Fibroblast of the aortic adventitia (primary cell): ENCODE data around the gene STRA6. TPM values are rescaled to one million over a fixed set of nuclear protein-coding genes. Genes with fewer than 3 reads are reported as not detected.

Experiments
- DNase-seq: peaks from one replicate; pipeline ENCODE4 v3.0.0-alpha.2; 2010; ENCODE audit warnings: low read depth
- H3K4me3 ChIP-seq: 2 replicates; pipeline ENCODE4 v1.5.1; 2011; ENCODE audit warnings: low read depth, mild to moderate bottlenecking, control low read depth, low read length, moderate library complexity
- CTCF ChIP-seq: IDR thresholded peaks from 2 replicates; pipeline ENCODE4 v1.5.1; 2011; ENCODE audit warnings: mild to moderate bottlenecking, low read length, control low read depth, inconsistent platforms; ENCODE audit not compliant: insufficient read depth
- total RNA-seq: library from RNA; depleted of rRNA; stranded (reverse); fragments of >200 nt; gene quantifications from 2 replicates; pipeline ENCODE4 v1.2.3, GENCODE V29; 2012; ENCODE audit warnings: low replicate concordance

Gene STRA6
- total RNA-seq, 1 donor = 0.18 TPM

- TF ChIP-seq CTCF = peak; percentile 22
- peak; percentile 90 for DNase-seq
- H3K4me3 ChIP-seq = peak overlapping the region; percentile 77
Measured at GRCh38 chr15:74172701-74173379, 29.7 kb downstream of the STRA6 start.

DNA sequence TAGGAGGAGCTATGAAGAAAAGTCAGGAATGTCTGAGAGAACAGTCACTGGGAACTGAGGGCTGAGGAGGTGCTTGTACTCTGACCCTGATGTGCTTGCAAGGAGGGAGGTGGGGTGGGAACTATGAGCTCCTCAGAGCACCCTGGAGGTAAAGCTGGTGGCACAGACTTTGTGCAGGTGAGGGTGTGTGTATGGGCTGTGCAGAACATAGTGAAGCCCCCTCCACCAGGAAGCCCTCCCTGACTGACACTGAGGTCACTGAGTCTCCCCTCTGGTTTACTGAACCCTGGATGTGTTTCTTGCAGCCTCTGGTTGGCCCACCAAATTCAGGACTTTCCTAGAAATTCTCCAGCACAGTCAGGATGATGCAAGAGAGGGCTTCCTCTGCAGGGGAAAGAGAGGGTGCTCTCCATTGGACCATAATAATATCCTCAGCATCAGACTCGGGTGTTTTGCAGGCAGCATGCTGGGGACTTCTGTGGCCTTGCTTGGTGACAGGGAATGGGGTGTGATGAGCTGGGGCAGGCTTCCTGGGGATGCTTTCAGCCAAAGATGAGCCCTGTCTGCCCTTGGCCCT, 30.5 kb downstream of the STRA6 start:
- DNase-seq = no peak
- no peak overlapping the region for H3K4me3 ChIP-seq
- no peak for TF ChIP-seq CTCF

- TF ChIP-seq CTCF = no peak
- no peak overlapping the region for H3K4me3 ChIP-seq
- DNase-seq = no peak
Measured at GRCh38 chr15:74170875-74171578, 31.6 kb downstream of the STRA6 start.

DNA sequence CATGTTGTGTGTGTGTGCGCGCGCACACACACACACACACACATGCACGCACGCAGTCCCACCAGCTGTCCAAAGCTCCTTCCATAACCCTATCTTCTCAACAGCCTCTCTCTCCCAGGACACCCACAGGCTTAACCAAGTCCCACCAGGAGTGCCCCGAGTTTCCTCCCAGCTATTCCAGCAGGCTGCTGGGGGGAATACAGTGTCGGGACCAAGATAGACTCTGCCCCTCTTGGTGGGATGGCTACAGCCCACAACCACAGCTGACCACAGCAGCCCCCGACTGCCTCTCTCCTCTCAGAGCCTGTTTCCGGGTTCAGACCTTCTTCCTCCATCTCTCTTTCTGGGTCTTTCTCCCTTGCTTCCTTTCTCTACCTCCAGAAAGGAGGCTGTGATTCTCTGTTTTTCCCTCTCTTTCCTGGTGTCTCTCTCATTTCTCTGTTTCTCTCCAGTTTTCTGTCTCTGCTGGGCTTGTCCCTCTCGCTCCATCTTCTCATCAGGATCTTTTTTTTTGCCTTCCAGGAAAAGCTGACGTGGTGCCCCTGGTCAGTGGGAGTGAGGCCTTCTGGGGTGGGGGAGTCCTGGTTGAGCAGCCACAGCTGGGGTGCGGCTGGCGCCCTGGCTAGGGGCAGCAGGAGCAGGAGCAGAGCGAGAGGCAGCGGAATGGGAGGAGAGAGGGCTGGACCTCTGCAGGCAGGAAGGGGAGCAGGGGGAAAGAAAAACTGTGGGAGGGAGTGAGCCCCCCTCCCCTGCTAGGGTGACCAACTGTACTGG, 32.3 kb downstream of the STRA6 start:
- no peak for TF ChIP-seq CTCF
- H3K4me3 ChIP-seq = no peak overlapping the region
- DNase-seq = no peak

DNA sequence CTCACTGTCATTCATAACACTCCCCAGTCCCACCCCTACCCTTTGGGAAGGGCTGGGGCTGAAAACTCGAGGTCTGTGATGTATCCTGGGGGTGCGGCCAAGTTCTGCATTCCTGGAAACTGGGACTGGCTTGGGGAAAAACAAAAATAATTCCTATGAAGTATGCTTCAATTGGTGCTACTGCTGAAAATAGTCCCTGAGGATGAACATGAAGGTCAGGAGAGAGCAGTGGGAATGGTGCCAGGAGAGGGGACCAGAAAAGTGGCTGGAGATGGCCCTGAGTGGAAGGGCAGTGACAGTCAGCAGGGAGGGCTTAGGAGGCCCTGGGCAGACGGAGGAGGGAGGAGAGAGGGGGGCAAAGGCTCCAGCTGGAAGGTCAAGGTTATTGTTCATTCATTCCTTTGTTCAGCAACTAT, 33.9 kb downstream of the STRA6 start:
- DNase-seq = no peak
- no peak for TF ChIP-seq CTCF
- no peak overlapping the region for H3K4me3 ChIP-seq

GRCh38 chr15:74167891-74168331, 34.7 kb downstream of the STRA6 start:
- H3K4me3 ChIP-seq = no peak overlapping the region
- TF ChIP-seq CTCF = no peak
- no peak for DNase-seq
